GM18909 (cell line): ENCODE measurements around the gene ARHGEF38.

Source experiments
- ATAC-seq: cut with Tn5 transposase; IDR thresholded peaks from one replicate; pipeline ENCODE4 v1.9.1; 2021; ENCODE audit warnings: mild to moderate bottlenecking; ENCODE audit not compliant: unreplicated experiment, poor library complexity

The ARHGEF38 gene

GRCh38 chr4:105555409-105555808 is 3.0 kb downstream of the ARHGEF38 start:
- ATAC-seq: no peak

GRCh38 chr4:105556206-105556605 is 3.8 kb downstream of the ARHGEF38 start:
- ATAC-seq: no peak

- ATAC-seq: no peak
Observed at GRCh38 chr4:105558277-105558676, 5.9 kb downstream of the ARHGEF38 start.

GRCh38 chr4:105560421-105560848 is 8.0 kb downstream of the ARHGEF38 start:
- ATAC-seq: no peak

DNA sequence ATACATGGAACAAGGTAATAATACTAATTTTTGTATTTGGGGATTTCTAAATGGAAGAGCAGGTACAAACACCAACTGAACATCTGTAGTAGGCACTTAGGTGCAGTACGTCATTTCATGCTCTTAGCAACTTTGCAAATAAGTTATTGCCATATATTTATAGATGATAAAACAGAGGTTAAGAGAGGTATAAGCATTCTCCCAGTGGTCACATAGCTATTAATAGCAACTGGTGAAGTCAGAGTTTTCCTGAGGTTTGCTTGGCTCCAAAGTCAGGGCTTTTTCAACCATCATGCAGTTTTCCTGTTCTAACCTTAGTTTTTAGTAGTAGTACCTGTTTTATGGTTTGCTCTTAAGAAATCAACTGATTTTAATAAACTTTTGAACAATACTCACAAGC is 10.9 kb downstream of the ARHGEF38 start:
- no peak for ATAC-seq

- ATAC-seq: no peak
Observed at GRCh38 chr4:105568584-105568983, 16.2 kb downstream of the ARHGEF38 start.

DNA sequence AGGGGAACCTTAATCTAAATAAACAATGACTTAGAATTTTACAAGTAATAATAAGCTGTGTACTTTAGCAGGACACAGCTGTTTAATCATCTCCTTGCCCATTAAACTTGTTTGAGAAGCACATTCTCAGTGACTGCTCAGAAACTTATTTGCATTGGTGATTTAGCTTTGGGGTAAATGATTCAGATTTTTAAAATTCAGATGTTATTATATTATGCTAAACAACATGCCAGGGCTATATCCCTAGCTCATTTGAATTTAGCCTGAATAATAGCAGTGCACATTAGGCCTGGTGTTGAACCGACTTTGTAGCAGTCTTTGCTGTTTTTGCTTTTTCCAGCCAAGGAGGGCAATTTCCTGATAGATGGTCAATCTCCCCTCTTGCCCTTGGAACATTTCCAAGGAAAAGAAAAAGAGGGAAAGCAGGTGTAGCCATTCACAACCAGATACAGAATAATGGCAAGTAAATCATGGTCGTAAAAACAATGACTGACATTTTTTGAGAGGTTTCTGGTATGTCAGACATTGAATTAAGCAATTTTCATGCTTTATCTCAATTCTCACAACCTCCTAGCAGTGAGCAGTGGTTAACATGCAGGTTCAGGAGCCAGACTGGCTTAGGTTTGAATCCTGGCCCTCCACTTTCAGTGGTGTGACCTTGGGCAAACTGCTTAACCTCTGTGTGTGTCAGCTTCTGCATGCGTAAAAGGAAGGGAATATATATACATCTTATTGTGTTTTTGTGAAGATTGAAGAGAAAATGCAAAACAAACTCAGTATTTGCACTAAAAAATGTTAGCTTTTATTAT is 16.8 kb downstream of the ARHGEF38 start:
- no peak for ATAC-seq

- ATAC-seq: no peak
Observed at GRCh38 chr4:105569866-105570236, 17.4 kb downstream of the ARHGEF38 start.

GRCh38 chr4:105572296-105572695 is 19.9 kb downstream of the ARHGEF38 start:
- no peak for ATAC-seq

- ATAC-seq: no peak
Observed at GRCh38 chr4:105586638-105587328, 34.4 kb downstream of the ARHGEF38 start.

- ATAC-seq: peak; percentile 16
Observed at GRCh38 chr4:105587841-105588240, 35.4 kb downstream of the ARHGEF38 start.

DNA sequence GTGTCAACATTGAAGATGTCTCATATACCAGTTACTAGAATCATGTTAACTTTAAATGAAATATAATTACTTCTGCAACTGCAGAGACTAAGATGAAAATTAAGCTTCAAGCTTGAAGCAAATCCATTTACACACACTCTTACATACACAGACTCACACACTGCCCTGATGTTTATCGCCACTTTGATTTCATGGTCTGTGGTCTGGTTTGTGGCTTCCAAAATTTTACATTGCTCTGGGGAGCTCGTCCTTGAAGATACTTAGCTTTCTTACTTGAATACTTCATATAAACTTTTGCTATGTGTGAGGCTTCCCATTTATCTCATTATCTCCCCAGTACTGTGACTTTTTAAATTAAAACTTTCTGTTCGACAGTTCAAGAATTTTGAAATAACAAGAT is 35.8 kb downstream of the ARHGEF38 start:
- peak; percentile 49 for ATAC-seq

DNA sequence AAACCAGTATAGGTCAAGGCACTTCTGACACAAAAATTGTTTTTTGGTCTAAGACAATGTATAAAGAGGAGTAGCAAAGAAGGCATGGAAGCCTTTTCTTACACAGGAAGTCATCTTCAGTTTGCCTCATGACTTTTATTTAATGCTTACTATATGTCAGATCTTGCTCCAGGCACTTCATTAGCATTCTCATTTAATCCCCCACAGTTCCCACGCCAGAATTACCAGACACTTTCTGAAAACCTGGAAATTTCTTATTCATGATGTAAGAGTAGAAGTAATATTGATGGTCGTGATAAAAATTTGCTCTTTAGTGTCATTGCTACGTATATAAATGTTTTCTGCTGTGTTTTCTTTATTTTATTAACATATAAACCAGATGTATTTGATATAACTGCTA is 39.2 kb downstream of the ARHGEF38 start:
- ATAC-seq: no peak

GRCh38 chr4:105594099-105595010 is 41.9 kb downstream of the ARHGEF38 start:
- ATAC-seq: peak; percentile 92

DNA sequence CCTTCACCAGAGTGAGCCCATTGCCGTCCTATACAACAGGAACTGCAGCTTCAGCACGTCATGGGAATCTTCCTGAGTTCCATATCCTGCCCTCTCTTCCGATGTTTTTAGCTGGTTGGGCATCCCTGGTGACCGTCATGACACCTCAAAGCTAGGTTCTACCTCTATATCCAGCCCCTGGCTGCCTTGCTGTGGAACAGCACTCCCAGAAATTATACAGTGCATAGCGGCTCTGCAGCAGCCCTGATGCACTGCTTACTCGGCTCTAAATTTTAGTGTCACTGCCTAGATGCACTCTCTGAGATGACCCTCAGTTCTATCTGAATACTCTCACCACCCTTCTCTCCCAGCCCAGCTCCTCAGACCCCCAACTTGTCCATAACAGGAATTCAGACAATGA is 44.3 kb downstream of the ARHGEF38 start:
- ATAC-seq: no peak

- ATAC-seq: no peak
Observed at GRCh38 chr4:105598052-105598451, 45.6 kb downstream of the ARHGEF38 start.

DNA sequence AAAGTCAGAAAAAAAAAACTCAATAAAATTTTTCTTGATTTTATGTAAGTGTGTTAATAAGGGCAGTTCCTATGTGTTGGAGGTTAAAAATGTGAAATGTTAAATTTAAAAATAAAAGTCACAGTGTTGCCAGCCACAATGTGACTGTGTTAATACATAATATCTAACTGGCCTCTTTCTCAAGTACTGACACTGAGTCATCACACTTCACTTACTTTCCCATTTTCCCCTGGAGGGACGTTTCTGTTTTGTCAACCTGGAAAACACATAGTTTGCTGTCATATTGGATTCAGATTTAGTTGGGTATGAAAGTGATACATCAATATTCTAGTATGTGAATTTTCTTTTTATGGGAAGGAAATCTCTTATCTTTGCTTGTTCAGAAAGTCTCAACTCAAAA is 46.4 kb downstream of the ARHGEF38 start:
- no peak for ATAC-seq

DNA sequence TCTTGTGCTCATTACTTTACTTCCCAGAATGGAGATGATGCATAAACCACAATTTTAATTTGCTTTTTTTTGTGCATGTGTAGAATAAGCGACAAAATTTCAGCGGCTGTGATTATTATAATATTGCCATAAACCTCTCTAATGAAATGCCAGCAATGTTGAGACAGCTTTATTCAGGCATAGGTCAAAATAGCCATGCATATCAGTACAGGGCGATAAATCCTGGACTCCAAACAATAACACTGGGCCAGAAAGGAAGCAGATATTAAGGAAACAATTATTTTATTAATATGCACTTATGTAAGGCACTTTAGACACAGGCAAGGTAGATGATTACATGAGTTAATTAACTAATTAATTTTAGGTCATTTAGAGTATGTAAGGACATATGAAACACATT is 47.1 kb downstream of the ARHGEF38 start:
- ATAC-seq: no peak

- ATAC-seq: no peak
Observed at GRCh38 chr4:105599932-105600655, 47.7 kb downstream of the ARHGEF38 start.

GRCh38 chr4:105600951-105601350 is 48.5 kb downstream of the ARHGEF38 start:
- no peak for ATAC-seq
